GM12874 (cell line): ENCODE results near the gene TRIM29.

Experiments
- TF ChIP-seq, protein P1 (sequence below): IDR thresholded peaks from 2 replicates; pipeline ENCODE4 v1.5.1; 2011; ENCODE audit warnings: low read depth, mild to moderate bottlenecking, control low read depth, low read length, moderate library complexity; ENCODE audit not compliant: insufficient read depth

Gene TRIM29

DNA sequence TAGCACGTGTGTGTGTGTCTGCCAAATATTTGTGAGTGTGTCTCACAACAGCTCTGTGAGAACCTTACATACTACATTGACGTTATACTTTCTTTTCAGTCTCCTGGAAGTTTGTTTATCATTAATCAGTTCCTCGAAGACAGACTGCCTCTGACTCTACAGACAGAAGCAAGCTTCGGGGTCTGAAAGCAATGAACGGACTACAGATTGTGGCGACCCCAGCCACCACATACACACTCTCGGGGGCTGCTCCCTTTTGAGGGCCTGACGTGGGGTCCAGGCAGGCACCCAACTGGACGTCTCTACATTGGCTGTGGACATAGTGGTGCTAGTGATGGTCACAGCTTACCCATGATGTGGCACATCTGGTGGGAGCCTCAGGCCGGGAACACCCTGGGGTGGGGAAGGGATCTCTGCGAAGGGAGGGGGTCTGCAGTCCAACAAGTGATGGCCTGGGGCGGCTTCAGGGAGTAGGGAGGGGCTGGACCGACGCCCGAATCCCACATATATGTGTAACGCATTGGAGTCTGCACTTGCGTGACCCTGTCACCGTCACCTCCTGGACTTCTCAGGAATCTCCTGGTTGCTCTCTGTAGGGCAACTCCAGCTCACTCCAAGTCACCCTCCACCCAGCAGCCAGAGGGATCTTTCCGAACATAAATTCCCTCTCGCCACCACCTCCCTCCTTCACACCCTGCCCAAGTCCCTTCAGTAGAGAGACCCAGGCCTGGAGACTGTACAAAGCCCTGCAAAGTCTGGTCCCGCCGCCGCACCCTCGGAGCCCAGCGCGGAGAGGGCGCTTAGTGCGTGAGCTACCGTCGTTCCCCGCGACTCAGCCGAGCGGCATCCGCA is 30.4 kb upstream of the TRIM29 start:
- TF ChIP-seq, protein P1, sequence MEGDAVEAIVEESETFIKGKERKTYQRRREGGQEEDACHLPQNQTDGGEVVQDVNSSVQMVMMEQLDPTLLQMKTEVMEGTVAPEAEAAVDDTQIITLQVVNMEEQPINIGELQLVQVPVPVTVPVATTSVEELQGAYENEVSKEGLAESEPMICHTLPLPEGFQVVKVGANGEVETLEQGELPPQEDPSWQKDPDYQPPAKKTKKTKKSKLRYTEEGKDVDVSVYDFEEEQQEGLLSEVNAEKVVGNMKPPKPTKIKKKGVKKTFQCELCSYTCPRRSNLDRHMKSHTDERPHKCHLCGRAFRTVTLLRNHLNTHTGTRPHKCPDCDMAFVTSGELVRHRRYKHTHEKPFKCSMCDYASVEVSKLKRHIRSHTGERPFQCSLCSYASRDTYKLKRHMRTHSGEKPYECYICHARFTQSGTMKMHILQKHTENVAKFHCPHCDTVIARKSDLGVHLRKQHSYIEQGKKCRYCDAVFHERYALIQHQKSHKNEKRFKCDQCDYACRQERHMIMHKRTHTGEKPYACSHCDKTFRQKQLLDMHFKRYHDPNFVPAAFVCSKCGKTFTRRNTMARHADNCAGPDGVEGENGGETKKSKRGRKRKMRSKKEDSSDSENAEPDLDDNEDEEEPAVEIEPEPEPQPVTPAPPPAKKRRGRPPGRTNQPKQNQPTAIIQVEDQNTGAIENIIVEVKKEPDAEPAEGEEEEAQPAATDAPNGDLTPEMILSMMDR, result no peak

DNA sequence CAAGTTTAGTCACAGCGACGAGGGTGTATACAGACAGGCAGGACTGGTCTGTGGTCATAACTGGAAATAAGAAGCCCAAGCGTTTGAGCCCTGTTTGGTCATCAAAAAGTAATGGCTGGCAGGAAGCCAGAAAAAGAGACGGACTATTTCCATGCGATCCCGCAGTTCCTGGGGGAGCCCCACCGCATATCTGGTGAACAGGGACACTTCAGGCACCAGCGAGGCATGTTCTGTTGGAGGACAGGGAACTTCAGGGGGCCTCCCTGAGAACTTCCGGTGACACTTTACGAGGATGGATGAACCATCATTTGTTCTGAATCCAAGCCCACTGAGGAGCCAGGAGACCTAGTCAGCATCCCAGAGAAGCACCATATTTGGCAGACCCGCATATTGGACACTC is 29.7 kb upstream of the TRIM29 start:
- TF ChIP-seq, protein P1, result no peak

DNA sequence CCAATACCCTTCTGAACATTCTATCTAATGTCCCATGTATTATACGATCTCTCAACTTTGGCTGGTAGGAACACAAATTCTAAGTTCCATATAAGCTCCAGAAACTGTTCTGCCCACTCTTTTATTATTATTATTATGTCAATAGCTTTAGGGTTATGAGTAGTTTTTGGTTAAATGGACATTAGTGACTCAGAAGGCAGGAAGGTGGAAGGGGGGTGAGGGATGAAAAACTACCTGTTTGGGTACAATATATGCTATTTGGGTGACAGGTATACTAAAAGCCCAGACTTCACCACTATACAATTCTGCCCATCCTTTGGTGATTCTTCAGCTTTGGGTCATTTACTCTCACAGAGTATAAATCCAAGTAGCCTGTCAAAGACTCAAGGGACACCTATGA is 22.5 kb upstream of the TRIM29 start:
- TF ChIP-seq, protein P1, result no peak

DNA sequence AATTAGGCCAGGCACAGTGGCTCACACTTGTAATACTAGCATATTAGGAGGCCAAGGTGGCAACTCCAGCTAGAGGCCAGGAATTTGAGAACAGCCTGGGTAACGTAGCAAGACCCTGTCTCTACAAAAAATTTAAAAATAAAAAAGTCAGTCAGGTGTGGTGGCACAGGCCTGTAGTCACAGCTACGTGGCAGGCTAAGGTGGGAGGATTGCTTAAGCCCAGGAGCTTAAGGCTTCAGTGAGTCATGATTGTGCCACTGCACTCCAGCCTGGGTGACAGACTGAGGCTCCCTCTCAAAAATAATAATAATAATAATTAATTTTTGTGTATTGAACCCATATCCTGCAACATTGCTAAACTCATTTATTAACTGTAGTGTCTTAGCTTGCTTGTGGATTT is 15.3 kb upstream of the TRIM29 start:
- TF ChIP-seq, protein P1, result no peak

DNA sequence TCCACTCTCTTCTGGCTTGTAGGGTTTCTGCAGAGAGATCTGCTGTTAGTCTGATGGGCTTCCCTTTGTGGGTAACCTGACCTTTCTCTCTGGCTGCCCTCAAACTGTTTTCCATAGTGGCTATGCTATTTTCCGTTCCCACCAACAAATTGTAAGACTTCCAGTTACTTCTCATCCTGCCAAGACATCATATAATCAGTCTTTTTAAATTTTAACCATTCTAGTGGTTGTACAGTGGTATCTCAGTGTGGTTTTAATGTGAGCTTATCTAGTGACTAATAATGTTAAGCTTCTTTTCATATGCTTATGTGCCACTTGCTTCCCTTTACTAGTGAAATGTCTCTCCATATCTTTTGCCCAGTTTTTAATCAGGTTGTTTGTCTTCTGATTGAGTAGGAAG is 13.6 kb upstream of the TRIM29 start:
- TF ChIP-seq, protein P1, result no peak

DNA sequence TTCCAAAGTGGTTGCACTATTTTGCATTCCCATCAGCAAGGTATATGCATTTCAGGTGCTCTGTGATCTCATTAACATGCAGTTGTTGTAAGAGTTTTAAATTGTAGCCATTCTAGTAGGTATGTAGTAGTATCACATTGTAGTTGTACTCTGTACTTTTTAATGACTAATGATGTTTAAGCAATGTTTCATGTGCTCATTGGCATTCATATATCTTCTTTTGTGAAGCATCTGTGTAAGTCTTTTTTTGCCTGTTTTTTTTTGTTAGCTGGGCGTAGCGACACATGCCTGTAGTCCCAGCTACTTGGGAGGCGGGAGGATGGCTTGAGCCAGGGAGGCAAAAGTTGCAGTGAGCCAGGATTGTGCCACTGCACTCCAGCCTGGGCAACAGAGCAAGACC is 11.3 kb upstream of the TRIM29 start:
- TF ChIP-seq, protein P1, result no peak

DNA sequence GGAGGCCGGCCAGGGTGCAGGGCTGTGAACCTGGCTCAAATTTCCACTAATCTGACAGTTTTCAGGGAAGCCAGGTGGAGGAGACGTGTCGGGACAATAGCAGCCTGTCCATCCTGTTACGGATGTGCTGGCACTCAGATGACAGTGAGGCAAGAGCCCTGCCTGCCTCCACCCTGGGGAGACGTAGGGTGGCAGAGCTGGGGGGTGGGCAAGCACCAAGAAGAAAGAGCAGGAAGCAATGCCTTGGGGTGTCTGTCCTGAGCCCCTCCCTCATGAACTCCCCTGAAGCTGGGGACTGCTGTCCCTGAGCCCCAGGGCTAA is 10.0 kb upstream of the TRIM29 start:
- TF ChIP-seq, protein P1, result no peak
